NCI-H1436 (cell line): ENCODE data around the gene ATOSA.

Source experiments
- DNase-seq: peaks from one replicate; lab custom pipeline; 2025; lab: John Stamatoyannopoulos, UW

The ATOSA gene

GRCh38 chr15:52651868-52652267, 27.3 kb downstream of the ATOSA start:
- DNase-seq, result peak; percentile 78

DNA sequence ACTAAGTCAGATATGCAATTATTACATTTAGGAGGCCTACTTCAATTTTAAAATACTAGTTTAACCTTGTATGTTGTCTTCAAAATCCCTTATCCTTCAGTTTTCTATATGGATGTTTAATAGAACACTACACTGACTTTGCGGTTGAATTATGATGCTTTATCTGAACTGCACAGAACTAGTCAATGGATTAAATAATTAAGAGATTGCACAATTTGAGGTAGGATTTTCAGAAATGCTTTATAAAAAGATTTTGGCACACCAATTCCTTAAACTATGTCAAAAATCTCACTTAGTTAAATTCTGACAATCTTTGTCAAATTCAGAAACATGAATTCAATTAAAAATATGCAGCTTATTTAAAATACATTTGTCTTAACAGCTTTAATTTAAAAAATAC, 28.1 kb downstream of the ATOSA start:
- no peak for DNase-seq

GRCh38 chr15:52649686-52650085, 29.5 kb downstream of the ATOSA start:
- DNase-seq, result no peak

- DNase-seq, result no peak
These were observed 33.3 kb downstream of the ATOSA start for GRCh38 chr15:52645916-52646315.

DNA sequence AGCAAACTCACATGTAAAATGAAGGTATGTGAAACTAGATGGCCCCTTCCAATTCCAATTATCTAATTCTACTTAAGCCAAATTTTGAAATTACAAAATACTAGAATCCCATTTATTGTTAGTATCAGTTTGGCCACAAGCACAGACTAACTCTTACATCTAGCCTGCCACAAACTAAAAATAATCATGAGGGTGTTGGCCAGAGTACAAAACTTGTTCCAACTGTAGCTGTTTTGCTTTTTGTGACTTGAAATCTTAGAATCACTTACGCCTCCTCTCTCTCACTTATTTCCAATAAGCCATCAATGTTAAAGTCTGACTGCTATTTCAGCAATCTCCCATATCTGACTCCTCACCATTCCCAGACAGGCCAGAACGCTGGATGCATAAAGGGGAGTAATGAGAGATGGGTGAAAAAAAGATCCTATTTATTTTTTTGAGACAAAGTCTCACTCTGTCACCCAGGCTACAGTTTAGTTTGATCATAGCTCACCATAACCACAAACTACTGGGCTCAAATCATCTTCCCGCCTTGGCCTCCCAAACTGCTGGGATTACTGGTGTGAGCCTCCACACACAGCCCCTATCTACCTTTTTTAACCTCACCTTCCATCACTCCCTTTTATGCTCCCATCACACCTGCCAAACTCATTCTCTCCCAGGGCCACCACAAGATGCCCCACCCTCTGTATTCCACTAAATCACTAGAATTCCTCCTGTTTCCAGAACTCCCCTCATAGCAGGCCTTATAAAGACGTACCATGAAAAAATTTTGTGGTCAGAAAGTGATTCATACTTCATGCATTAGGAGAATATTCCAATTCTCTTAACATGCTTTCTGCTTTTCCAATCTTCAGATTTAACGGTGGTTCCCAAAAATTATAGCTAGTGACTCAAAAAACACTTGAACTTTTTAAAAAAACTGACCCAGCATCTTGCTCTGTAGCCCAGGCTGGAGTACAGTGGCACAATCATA, 36.5 kb downstream of the ATOSA start:
- DNase-seq, result no peak

- DNase-seq, result no peak
These were observed 42.7 kb downstream of the ATOSA start for GRCh38 chr15:52636459-52636858.

DNA sequence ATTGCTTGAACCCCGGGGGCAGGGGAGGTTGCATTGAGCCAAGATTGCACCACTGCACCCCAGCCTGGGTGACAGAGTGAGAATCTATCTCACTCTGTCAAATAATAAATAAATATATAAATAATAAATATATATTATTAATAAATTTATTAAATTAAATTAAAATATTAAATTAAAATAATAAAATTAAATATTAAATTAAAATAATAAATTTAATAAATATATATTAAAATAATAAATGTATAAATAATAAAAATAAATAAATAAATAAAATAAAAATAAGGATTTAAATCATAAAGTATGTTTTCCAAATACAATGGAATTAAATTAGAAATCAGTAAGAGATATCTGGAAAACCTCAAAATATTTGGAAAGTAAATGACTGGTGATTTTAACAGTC, 43.3 kb downstream of the ATOSA start:
- DNase-seq, result no peak
